Lower leg skin (tissue), 4 donors: Measurements from ENCODE around the gene GRIP2. TPM values are rescaled to one million over a fixed set of nuclear protein-coding genes. Genes with fewer than 3 reads are reported as not detected.
"Not testable (repeated sequence)": the region's sequence is repeated elsewhere in the genome, so short reads cannot be mapped to it uniquely, and the experiment has no call there.

Experiments used
- DNase-seq, 2 donors: peaks; one replicate each; pipeline ENCODE4 v3.0.0-alpha.2; 2019; ENCODE audit warnings: low spot score in 2 of 2
- H3K4me3 ChIP-seq: fragments of 200-600 bp; sonication (generic); 2 replicates; pipeline ENCODE4 v1.5.1; 2017; ENCODE audit warnings: mild to moderate bottlenecking, low read depth; ENCODE audit not compliant: poor library complexity, severe bottlenecking
- CTCF ChIP-seq, 3 donors: fragments of 450-650 bp; IDR thresholded peaks; one replicate each; pipeline ENCODE4 v1.5.1; 2016; ENCODE audit warnings: antibody characterized with exemption in 3 of 3, mild to moderate bottlenecking in 3 of 3, moderate library complexity in 2 of 3
- POLR2A ChIP-seq, 2 donors: fragments of 450-650 bp; IDR thresholded peaks; one replicate each; pipeline ENCODE4 v1.6.1; 2016 to 2017; ENCODE audit warnings: antibody characterized with exemption in 2 of 2, mild to moderate bottlenecking in 1 of 2, moderate library complexity in 1 of 2
- WGBS, 2 donors: methylation state at CpG; one replicate each; pipeline ENCODE4 v1.1.5; 2018; 5-methylcytosine and 5-hydroxymethylcytosine counted together
- intact Hi-C: fragments of 100-400 bp; cut with DNase I; formaldehyde crosslinking; loops from one replicate; pipeline ENCODE4 v1.15.0; 2023; ENCODE audit warnings: low total_unique reads
- total RNA-seq, 4 donors: library from RNA; depleted of rRNA; stranded (reverse); fragments of >200 nt; gene quantifications; one replicate each; pipeline ENCODE4 v1.1.0, GENCODE V29; 2016

Gene GRIP2
- total RNA-seq, 4 donors from 2014 or later, result 0.89 to 5.2 (median 2.3) TPM

DNA sequence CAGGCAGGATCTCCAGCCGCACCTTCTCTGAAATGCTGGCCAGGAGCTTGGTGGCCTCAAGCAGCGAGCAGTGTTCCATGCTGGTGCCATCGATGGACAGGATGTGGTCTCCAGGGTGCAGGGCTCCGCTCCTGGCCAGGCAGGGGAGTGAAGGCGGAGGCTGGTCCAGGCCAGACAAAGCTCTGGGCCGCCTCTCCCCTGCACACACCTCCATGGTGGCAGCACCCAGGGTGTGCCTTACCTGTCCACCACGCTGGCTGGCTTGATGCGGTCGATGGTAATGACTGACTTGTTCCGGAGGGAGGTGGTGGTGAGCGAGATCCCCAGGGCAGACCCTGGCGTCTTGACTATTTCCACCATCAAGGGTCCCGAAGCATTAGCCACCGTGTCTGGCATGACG, 20.0 kb downstream of the GRIP2 start:
- WGBS, 2 donors, result 88 to 92% methylated on average over 15 of the region's 15 CpGs
- DNase-seq, result peak in 1 of 2 donors; percentile 83
- intact Hi-C loops, result no loop called here
- TF ChIP-seq POLR2A (IDR thresholded peaks at IDR 0.05) (no peak), CTCF (IDR thresholded peaks at IDR 0.05) (no peak)
- no peak overlapping the region for H3K4me3 ChIP-seq

DNA sequence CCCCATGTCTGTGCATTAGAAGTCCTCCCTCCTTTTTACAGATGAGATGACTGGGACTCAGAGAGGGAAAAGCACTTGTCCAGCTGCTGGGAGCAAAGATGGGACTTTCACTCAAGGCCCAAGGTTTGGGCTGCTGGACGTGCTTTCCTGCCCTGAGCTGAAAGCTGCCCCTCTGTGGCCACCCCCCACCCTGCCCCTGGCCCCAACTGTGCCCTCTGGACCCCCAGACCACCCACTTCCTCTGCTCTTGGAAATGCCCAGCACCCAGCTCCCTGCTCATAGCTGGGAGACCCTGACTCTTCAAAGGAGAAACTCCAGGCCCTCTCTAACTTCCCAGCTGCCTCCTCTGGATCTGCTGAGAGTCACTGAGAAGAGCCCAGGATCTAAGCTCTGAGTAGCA, 20.7 kb downstream of the GRIP2 start:
- WGBS, 2 donors, result 58 to 90% methylated on average over 1 of the region's 1 CpG
- intact Hi-C loops, result no loop called here
- H3K4me3 ChIP-seq, result no peak overlapping the region
- DNase-seq, result peak in 1 of 2 donors; percentile 31
- TF ChIP-seq POLR2A (IDR thresholded peaks at IDR 0.05), result no peak
- no peak for TF ChIP-seq CTCF (IDR thresholded peaks at IDR 0.05)

DNA sequence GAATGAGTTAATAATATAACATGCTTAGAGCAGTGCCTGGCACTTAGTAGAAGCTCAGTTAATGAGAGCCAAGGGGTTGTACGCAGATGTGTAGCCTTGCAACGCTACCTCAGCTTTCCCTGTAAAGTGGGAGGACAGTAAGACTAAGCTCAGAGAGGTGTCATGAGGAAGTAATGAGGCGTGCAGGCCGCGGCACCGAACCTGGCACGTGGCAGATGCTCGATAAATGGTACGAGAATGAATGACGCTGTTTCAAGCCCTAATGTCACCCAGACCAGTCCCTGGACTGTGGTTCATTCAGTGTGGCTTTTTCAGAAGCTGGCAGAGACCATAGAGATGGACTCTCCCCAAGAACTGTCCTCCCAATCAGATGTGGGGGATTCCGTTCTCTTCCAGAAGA, 21.2 kb downstream of the GRIP2 start:
- no peak overlapping the region for H3K4me3 ChIP-seq
- peak in 1 of 2 donors; percentile 17 for DNase-seq
- WGBS, 2 donors, result 92% methylated on average over 11 of the region's 11 CpGs
- intact Hi-C loops, result no loop called here
- TF ChIP-seq CTCF (IDR thresholded peaks at IDR 0.05) (no peak), POLR2A (IDR thresholded peaks at IDR 0.05) (no peak)

DNA sequence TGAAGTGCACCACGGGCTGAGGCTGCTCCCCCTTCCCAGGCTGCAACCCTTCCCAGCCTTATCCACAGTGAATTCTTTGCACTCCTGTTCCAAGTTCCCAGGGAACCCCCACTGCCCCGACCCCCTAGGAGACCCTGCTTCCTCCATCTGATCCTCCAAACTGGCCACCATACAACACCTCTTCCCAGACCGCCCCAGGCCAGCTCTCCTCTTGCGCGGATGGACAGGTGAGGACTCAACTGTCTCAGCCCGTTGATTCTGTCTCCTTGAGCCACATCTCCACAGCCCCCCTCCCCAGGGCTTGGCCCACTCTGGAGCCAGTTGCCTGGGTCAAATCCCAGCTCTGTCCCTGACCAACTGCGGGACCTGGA, 21.7 kb downstream of the GRIP2 start:
- no peak for TF ChIP-seq POLR2A (IDR thresholded peaks at IDR 0.05)
- 78 to 79% methylated on average over 7 of the region's 7 CpGs for WGBS, 2 donors
- DNase-seq, result no peak
- no peak overlapping the region for H3K4me3 ChIP-seq
- intact Hi-C loops, result no loop called here

- intact Hi-C loops, result no loop called here
- no peak for TF ChIP-seq POLR2A (IDR thresholded peaks at IDR 0.05)
- TF ChIP-seq CTCF (IDR thresholded peaks at IDR 0.05), result no peak
- no peak overlapping the region for H3K4me3 ChIP-seq
- 85 to 92% methylated on average over 20 to 22 of the region's 22 CpGs for WGBS, 2 donors
- peak in 1 of 2 donors; percentile 67 for DNase-seq
Measured at GRCh38 chr3:14517601-14518431, 22.3 kb downstream of the GRIP2 start.

DNA sequence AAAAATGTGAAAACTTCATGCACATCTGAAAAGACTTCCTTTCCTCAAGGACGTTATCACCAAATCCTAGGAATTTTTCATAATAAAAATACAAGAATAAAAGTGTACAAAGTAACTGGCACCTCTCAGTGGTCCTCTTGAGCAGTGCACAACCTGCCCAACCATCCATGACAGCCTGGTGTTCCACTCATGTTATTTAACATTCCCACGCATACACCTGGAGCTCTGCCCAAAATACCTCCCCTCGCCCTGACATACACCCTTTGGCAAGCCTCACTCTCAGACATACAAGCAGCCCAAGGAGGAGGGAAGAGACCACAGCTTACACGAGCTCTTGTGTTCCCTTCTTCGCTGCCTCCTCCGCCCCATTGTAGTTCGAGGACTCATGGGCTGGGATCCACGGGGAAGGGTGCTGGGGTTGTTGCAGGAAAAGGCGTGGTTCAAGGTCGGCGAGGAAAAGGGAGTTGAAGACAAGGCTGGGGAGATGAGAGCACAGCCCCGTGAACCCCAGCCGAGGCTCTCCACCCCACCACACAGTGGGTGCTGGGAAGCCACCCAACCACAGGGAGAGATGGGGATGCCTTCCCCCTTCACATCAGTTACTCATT, 23.3 kb downstream of the GRIP2 start:
- intact Hi-C loops, result no loop called here
- peak in 1 of 2 donors; percentile 60 for DNase-seq
- H3K4me3 ChIP-seq, result no peak overlapping the region
- TF ChIP-seq POLR2A (IDR thresholded peaks at IDR 0.05) (no peak), CTCF (IDR thresholded peaks at IDR 0.05) (no peak)
- 84% methylated on average over 13 of the region's 13 CpGs for WGBS, 2 donors

- 95 to 96% methylated on average over 11 of the region's 11 CpGs for WGBS, 2 donors
- peak in 1 of 2 donors; percentile 13 for DNase-seq
- intact Hi-C loops, H3K4me3 ChIP-seq: not testable (repeated sequence)
Measured at GRCh38 chr3:14515526-14515925, 24.6 kb downstream of the GRIP2 start.
